ENCODE data around the gene PTMS.

GRCh38 chr12:6775185-6776174 lies 9.3 kb downstream of the PTMS start:
- TF ChIP-seq CTCF (conservative IDR thresholded peaks at IDR 0.05; ENCODE audit: low read length) (no peak), EZH2phosphoT487 (IDR thresholded peaks at IDR 0.05; ENCODE audit: borderline replicate concordance, low read depth, low read length) (no peak)
